ENCODE data around the gene OSGEP. TPM values are rescaled to one million over a fixed set of nuclear protein-coding genes. Genes with fewer than 3 reads are reported as not detected.
A peak's percentile ranks its signal among the peaks of the same experiment; 100 is the strongest.

Gene OSGEP
- total RNA-seq, 1 experiment from 2014 or later = 21.8 TPM

GRCh38 chr14:20415782-20416206, 38.8 kb downstream of the OSGEP start (continued):
- TF ChIP-seq CTCF (IDR thresholded peaks at IDR 0.05 in 2 of 3, conservative IDR thresholded peaks at IDR 0.05 in 1 of 3; ENCODE audit: borderline replicate concordance in 1 of 3, insufficient read depth in 1 of 3, low read depth in 2 of 3, low read length in 2 of 3) = peak; percentile 34 to 78 (median 66); a peak in 5 of 6 replicates

GRCh38 chr14:20413744-20414082, 40.9 kb downstream of the OSGEP start:
- intact Hi-C loops (cut with micrococcal nuclease) = loop anchor here (1.0 to 5.0 kb wide), 3 partner anchors 41 to 196 kb away; partner anchors contain the start of genes APEX1, OSGEP and PARP2
- H3K4me2 ChIP-seq (ENCODE audit: low read length) = peak overlapping the region; percentile 92
- H3K27me3 ChIP-seq (ENCODE audit: insufficient read depth, low read length) = no peaks in the 10 kb centered on the region
- H3K9ac ChIP-seq (ENCODE audit: low read length) = peak overlapping the region; percentile 86
- ATAC-seq = peak; percentile 13; the same call in 1 of the 2 replicates
- no peaks in the 10 kb centered on the region for H3K9me3 ChIP-seq (ENCODE audit: control insufficient read depth in 1 of 2, insufficient read depth in 1 of 2, low read depth in 1 of 2, low read length in 2 of 2)
- H2AFZ ChIP-seq (ENCODE audit: low read depth, low read length, poor library complexity, severe bottlenecking) = peak overlapping the region; percentile 94
- no peaks in the 10 kb centered on the region for H3K36me3 ChIP-seq (ENCODE audit: control insufficient read depth in 1 of 2, insufficient read depth in 2 of 2, low read length in 2 of 2)
- POLR2A ChIA-PET = interaction anchor here (0.6 to 3.8 kb wide), 7 partner anchors 8 to 425 kb away, joined by 3 to 30 read pairs (median 8); partner anchors contain the start of genes APEX1, OSGEP, PARP2 and PIP4P1
- CTCF ChIA-PET = interaction anchor here (0.8 to 1.5 kb wide), 5 partner anchors 20 to 74 kb away, joined by 3 to 4 read pairs (median 3); partner anchors contain the start of gene PIP4P1
- H3K9me2 ChIP-seq (ENCODE audit: insufficient read depth) = no peaks in the 10 kb centered on the region
- no peak for DNase-seq (ENCODE audit: low read depth, low spot score)
- peak overlapping the region; percentile 91 to 96 for H3K4me3 ChIP-seq (replicated peaks in 1 of 2; ENCODE audit: low read depth in 1 of 2, low read length in 2 of 2)
- peaks cover 19% of the 10 kb centered on the region for H3K79me2 ChIP-seq (ENCODE audit: insufficient read depth, low read length)
- RAD21 ChIA-PET (ENCODE audit: low non-redundant PET in 1 of 2, low total read pairs in 2 of 2, uncharacterized antibody in 2 of 2, unreplicated experiment in 2 of 2) = no interaction called here
- BruUV-seq (replicated peaks) = TSS peak; percentile 90
- H4K20me1 ChIP-seq (ENCODE audit: insufficient read depth) = no peaks in the 10 kb centered on the region
- peak overlapping the region; percentile 98 for H3K27ac ChIP-seq (ENCODE audit: low read depth, low read length)
- H3K4me1 ChIP-seq (ENCODE audit: control insufficient read depth in 1 of 2, insufficient read depth in 2 of 2, low read length in 2 of 2) = peaks cover 11 to 44% of the 10 kb centered on the region in 2 experiments
- TF ChIP-seq EZH2phosphoT487 (IDR thresholded peaks at IDR 0.05; ENCODE audit: borderline replicate concordance) = no peak
- TF ChIP-seq SP1 (IDR thresholded peaks at IDR 0.05; ENCODE audit: low read depth) = no peak
- TF ChIP-seq ATF3 (IDR thresholded peaks at IDR 0.05) = no peak
- no peak for TF ChIP-seq TCF7L2 (IDR thresholded peaks at IDR 0.05; ENCODE audit: borderline replicate concordance, extremely low read depth, insufficient read depth, insufficient read length)
- TF ChIP-seq CBX3 (IDR thresholded peaks at IDR 0.05; ENCODE audit: low read depth) = no peak
- no peak for TF ChIP-seq EZH2 (IDR thresholded peaks at IDR 0.05)
- no peak for TF ChIP-seq SIN3A (IDR thresholded peaks at IDR 0.05; ENCODE audit: low read depth)
- no peak for TF ChIP-seq REST (IDR thresholded peaks at IDR 0.05; ENCODE audit: low read depth)
- TF ChIP-seq POLR2AphosphoS5 (IDR thresholded peaks at IDR 0.05; ENCODE audit: low read depth, low read length) = no peak
- no peak for TF ChIP-seq SRF (IDR thresholded peaks at IDR 0.05; ENCODE audit: low read depth)
- TF ChIP-seq RAD21 (IDR thresholded peaks at IDR 0.05; ENCODE audit: low read depth) = no peak
- TF ChIP-seq FOSL1 (IDR thresholded peaks at IDR 0.05; ENCODE audit: low read depth) = no peak
- no peak for TF ChIP-seq JUND (IDR thresholded peaks at IDR 0.05)
- TF ChIP-seq YY1 (IDR thresholded peaks at IDR 0.05; ENCODE audit: extremely low read depth, insufficient replicate concordance, low read depth, low read length) = no peak
- no peak for TF ChIP-seq MAX (IDR thresholded peaks at IDR 0.05)
- TF ChIP-seq ZFX (IDR thresholded peaks at IDR 0.05) = no peak
- TF ChIP-seq ELF1 (IDR thresholded peaks at IDR 0.05; ENCODE audit: borderline replicate concordance, low read depth) = no peak
- no peak for TF ChIP-seq CTCF (IDR thresholded peaks at IDR 0.05 in 2 of 3, conservative IDR thresholded peaks at IDR 0.05 in 1 of 3; ENCODE audit: borderline replicate concordance in 1 of 3, insufficient read depth in 1 of 3, low read depth in 2 of 3, low read length in 2 of 3)

Data from HCT116 (cell line).